Skin of body (tissue), 2 donors: ENCODE measurements around the gene STARD3NL. TPM values are rescaled to one million over a fixed set of nuclear protein-coding genes. Genes with fewer than 3 reads are reported as not detected.
A peak's percentile ranks its signal among the peaks of the same experiment; 100 is the strongest.
"Not testable (repeated sequence)": the region's sequence is repeated elsewhere in the genome, so short reads cannot be mapped to it uniquely, and the experiment has no call there.

ENCODE experiments used
- DNase-seq: peaks from one replicate; lab custom pipeline; 2025; lab: John Stamatoyannopoulos, UW
- total RNA-seq: library from RNA; depleted of rRNA; stranded (reverse); fragments of >200 nt; gene quantifications from one replicate; pipeline ENCODE4 v1.2.3, GENCODE V29; 2014

STARD3NL gene
- total RNA-seq, 1 donor from 2014 or later = 22.0 TPM

DNA sequence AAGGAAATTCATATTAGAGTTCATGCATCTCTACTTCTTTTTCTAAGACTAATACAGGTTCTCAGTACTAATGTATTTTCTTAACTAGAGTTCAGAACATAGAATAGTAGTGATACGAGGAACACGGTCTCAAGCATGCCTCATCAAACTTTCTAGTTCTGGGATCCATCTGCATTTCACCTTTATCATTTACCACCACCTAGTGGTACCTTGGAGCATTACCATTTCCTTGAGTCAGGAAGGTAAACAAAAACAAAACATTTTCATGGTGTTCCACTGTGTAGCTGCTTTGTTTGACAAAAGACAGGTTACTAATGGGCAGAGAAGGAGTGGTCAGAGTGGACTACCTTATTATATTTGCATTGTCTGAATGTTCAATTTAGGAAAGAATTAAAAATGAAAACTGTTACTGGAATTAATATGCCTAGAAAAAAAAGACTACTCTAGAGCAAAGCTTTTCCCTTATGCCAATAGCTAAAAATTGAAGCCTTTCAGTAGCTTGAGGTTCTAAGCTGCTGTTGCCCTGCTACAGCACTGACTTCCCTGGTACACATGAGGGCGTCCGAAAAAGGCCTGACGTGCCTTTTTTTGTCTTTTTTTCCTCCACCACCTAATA, 44.5 kb downstream of the STARD3NL start:
- DNase-seq = peak; percentile 38

DNA sequence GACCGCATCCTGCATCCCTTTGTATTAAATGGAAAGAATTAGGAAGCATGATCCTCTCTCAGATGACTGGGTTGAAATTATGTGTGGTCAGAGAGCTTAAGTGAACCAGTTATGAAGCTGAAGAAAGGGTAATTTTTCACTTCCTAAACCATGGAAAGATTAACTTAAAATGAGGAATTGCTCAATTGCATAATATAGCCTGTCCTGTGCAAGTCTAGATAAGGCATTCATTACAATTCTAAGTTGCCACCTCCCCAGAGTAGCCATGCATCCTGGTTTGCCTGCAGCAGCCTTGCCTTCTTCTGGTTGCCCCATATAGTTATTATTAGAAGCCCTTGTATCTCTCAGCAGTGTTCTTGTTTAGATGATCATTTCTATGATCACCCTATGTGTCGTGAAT, 45.3 kb downstream of the STARD3NL start:
- DNase-seq = no peak

- DNase-seq = no peak
Measured at GRCh38 chr7:38224392-38224791, 46.3 kb downstream of the STARD3NL start.

GRCh38 chr7:38229386-38229785, 51.3 kb downstream of the STARD3NL start:
- DNase-seq = no peak

- no peak for DNase-seq
Measured at GRCh38 chr7:38229884-38230642, 52.0 kb downstream of the STARD3NL start.

DNA sequence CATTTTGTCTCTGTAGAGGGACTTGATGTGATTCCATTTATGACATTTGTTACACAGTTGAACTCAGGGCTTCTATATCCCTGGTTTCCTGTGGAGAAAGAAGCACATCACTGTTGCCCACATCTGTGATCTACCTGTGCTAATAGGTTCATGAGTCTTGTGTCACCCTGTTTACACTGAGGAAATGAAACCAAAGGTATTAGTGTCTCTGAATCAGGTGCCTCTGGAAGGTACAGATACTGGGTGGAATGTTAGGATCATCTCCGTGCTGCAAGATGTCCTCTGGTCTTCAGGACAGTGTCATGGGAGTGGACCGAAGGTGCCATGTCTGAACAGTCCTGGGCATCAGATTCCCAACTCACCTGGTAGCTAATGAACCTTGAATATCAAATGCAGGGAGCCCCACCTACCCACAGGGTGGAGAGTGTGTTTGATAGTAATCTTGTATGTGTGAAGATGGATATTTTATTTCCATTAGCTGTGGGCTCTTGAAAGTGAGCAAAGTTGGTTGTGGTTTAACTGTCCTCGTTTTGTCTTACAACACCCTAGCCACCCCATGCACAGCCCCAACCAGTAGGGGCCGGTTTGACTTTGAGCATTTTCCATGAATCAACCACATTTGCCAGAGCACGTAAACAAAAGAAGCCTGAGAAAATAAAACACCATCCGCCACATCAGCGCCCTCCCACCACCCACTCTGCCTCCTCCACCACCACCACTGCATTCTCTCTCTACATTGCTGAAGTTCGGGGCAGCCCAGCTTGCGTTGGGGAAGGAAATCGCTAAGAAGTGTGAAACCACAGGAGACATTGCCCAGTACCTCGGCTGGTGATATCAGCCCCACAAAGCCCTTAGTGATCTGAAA, 54.7 kb downstream of the STARD3NL start:
- no peak for DNase-seq

GRCh38 chr7:38234759-38235158, 56.7 kb downstream of the STARD3NL start:
- not testable (repeated sequence) for DNase-seq

DNA sequence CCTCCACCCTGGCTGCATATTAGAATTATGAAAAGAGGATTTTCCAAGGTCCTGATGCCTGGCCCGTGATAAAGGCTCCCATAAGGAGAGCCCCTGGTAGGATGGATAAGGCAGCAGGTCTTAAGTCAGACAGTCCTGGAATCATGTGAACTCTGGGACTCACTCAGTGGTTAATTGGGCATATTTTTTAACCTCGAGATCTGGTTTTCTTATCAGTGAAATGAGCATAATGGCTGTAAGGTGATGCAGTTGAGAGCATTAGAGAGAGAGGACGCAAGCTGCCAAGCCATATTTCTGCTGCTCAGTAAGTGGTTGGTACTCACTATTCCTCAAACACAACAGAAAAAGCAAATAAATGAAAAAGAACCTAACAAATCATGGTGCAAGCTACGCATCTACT, 57.6 kb downstream of the STARD3NL start:
- DNase-seq = no peak

DNA sequence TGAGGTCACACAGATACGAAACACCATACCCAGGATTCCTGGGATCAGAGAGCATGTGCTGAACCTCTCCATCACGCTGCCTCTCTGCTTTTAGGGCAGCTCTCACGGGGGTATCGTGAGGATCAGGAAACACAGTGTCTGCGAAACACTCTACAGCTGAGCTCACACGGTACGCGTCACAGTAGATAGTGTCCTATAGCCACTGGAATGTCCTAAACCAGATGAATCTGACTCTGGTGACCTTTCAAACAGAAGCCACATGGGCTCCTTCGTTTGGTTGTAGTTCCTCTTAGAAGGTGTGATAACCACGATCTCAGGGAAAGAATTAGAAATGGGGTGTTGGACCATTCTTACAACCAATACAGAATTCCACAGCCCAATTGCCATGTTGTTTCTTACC, 61.1 kb downstream of the STARD3NL start:
- not testable (repeated sequence) for DNase-seq

DNA sequence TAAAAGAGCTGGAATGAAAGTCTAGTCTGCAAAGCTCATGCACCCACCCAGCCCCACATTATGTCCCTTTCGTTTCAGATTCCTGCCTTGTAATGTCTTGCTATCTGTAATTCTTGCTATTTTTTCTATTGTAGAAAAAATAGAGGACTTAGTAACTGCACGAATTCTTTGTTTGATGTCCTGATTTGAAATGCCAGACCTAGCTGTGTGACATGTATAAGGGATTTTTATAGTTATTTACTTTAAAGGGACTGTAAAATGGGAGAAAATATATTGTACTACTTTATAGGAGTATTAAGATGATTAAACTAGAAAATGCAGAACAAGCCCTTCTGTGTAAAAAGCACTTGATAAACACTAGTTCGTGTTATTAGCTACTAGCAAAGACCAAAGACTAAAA, 63.0 kb downstream of the STARD3NL start:
- no peak for DNase-seq

- DNase-seq = no peak
Measured at GRCh38 chr7:38242814-38243213, 64.8 kb downstream of the STARD3NL start.

DNA sequence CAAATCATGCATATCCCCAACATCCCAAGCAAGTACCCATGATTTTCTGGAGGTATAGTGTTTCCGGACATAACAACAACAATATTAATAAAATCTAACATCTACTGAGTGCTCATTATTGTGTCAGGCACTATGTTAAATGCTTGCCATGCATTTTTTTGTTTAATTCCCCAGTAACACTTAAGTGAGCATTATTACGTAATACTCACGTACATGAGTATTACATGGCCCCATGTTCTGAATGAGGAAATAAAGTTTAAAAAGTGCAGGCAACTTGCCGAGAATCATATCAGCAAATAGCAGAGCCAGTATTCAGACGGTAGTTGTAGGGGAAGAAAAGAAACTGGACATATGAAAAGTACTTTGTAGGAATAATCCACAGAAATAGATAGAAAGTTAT, 65.3 kb downstream of the STARD3NL start:
- DNase-seq = not testable (repeated sequence)

DNA sequence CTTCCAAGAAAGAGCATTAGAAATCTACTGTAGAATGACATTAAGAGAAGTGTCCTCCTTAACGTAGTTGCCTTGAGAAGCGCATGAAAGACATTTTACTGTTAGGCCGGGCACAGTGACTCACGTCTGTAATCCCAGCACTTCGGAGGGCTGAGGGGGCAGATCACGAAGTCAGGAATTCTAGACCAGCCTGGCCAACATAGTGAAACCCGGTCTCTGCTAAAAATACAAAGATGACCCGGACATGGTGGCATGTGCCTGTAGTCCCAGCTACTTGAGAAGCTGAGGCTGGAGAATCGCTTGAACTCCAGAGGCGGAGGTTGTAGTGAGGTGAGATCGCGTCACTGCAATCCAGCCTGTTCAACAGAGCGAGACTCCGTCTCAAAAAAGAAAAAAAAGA, 66.5 kb downstream of the STARD3NL start:
- DNase-seq = no peak

DNA sequence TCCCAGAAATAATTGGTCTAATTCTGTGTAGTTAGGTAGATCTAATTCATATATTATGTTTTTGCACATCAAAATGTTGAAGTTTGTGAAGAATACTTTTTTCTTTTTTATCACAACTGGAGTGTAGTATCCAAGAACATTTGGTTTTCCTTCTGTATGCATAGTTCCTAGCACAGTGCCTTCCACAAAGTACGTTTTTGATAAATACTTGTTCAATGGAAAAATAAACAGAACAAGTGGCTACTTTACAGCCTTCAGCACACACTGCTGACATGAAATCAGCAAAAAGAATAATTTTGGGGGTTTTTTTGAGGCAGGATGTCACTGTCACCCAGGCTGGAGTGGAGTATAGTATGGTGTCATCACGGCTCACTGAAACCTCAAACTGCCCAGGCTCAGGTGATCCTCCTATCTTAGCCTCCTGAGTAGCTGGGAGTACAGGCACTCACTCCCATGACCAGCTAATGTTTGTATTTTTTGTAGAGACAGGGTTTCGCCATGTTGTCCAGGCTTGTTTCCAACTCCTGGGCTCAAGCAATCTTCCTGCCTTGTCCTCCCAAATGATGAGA, 67.4 kb downstream of the STARD3NL start:
- no peak for DNase-seq

DNA sequence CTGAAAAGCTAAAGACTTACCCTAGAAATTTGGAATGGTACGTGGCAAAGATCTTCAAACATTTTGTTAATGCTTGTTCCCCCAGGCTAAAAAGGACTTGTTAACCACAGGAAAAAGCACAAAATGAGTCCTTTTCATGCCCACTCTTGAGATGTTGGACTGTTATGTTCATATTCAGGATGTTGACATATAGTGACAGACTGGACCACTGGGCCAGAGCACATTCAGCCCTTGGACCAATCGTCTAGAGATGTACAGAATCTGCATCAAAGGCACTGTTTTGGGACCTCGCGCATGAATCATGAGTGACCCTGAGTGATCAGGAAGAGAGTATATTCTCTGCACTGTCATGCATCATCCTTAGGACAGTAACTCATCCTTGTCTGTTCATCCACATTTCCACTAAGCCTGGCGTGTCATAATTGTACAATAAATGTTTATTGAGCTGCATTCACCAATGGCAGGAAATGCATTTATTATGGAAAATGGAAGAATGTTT, 70.1 kb downstream of the STARD3NL start:
- no peak for DNase-seq

DNA sequence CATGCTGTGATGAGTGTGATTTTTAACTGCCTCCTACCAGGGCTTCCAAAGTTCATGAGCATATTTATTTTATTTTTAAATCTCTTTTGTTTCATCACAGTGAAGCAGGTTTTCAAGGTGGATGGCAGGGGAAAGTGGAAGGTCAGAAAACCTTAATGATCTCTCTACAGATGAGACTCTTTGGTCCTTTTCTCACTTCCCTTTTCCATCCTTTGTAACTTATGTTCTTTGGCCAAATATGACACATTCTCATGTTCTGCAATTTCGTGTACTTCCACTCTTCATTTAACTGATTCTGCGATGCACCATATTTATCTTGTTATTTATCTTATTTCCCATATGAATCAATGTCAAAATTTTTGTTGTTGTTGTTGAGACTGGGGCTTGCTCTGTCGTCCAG, 71.8 kb downstream of the STARD3NL start:
- not testable (repeated sequence) for DNase-seq

- no peak for DNase-seq
Measured at GRCh38 chr7:38257350-38257677, 79.3 kb downstream of the STARD3NL start.

- not testable (repeated sequence) for DNase-seq
Measured at GRCh38 chr7:38259157-38259556, 81.1 kb downstream of the STARD3NL start.

GRCh38 chr7:38261601-38262000, 83.6 kb downstream of the STARD3NL start:
- not testable (repeated sequence) for DNase-seq

- not testable (repeated sequence) for DNase-seq
Measured at GRCh38 chr7:38262026-38262425, 84.0 kb downstream of the STARD3NL start.

DNA sequence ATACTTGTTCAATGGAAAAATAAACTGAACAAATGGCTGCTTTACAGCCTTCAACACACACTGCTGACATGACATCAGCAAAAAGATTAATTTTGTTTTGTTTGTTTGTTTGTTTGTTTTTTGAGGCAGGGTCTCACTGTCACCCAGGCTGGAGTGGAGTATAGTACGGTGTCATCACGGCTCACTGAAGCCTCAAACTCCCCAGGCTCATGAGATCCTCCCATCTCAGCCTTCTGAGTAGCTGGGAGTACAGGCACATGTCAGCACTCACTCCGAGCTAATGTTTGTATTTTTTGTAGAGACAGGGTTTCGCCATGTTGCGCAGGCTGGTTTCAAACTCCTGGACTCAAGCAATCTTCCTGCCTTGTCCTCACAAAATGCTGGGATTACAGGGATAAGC, 84.5 kb downstream of the STARD3NL start:
- DNase-seq = no peak

DNA sequence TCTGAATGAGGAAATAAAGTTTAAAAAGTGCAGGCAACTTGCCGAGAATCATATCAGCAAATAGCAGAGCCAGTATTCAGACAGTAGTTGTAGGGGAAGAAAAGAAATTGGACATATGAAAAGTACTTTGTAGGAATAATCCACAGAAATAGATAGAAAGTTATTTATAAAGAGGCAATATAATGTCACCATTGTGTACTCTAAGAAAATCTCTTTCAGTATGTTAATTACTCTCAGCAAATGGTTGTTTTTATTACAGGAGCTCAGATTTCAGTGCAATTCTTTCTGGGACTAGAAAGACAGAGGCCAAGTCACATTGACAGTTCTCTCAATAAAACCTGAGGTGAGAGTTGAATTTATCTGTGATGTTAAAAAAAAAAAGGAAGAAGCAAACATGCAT, 85.2 kb downstream of the STARD3NL start:
- not testable (repeated sequence) for DNase-seq
